WTC11 (cell line): ENCODE results near the gene SDF4. TPM values are rescaled to one million over a fixed set of nuclear protein-coding genes. Genes with fewer than 3 reads are reported as not detected.

ENCODE experiments used
- ATAC-seq: fragments of 200-7000 bp; cut with Tn5 transposase; 2 replicates; pipeline ENCODE4 v1.10.0; 2021; ENCODE audit warnings: mild to moderate bottlenecking, moderate library complexity
- CTCF ChIA-PET: fragments of 300-600 bp; sonication (Branson Sonifier 250); formaldehyde crosslinking; loops from one replicate; lab custom pipeline; 2021; ENCODE audit warnings: antibody characterized with exemption; lab: Charles Lee
- POLR2A ChIA-PET: fragments of 350-600 bp; sonication (Branson Sonifier 250); formaldehyde crosslinking; loops from one replicate; lab custom pipeline; 2021; ENCODE audit warnings: antibody characterized with exemption; lab: Charles Lee
- DNase-seq: peaks from one replicate; pipeline ENCODE4 v3.0.0; 2021; ENCODE audit warnings: low spot score
- H3K27ac Mint-ChIP-seq: 2 replicates; pipeline ENCODE4 v1.8.0; 2021; ENCODE audit warnings: mixed read lengths
- H3K27me3 Mint-ChIP-seq: 2 replicates; pipeline ENCODE4 v1.8.0; 2021; ENCODE audit warnings: low read depth, mild to moderate bottlenecking, moderate library complexity, mixed read lengths
- H3K36me3 Mint-ChIP-seq: 2 replicates; pipeline ENCODE4 v1.8.0; 2021; ENCODE audit warnings: mixed read lengths
- H3K4me1 Mint-ChIP-seq: 2 replicates; pipeline ENCODE4 v1.8.0; 2022; ENCODE audit warnings: mixed read lengths
- H3K4me3 Mint-ChIP-seq: 2 replicates; pipeline ENCODE4 v1.8.0; 2021; ENCODE audit warnings: mild to moderate bottlenecking, moderate library complexity, mixed read lengths
- H3K9me3 Mint-ChIP-seq: 2 replicates; pipeline ENCODE4 v1.8.0; 2021; ENCODE audit warnings: mixed read lengths
- NR2C2 ChIP-seq: sonication (generic); formaldehyde crosslinking; IDR thresholded peaks from 2 replicates; pipeline ENCODE4 v1.8.0; 2022; ENCODE audit warnings: mild to moderate bottlenecking, missing genetic modification reagents
- NR3C1 ChIP-seq: sonication (generic); formaldehyde crosslinking; conservative IDR thresholded peaks from 2 replicates; pipeline ENCODE4 v1.8.1; 2023; ENCODE audit warnings: low read depth, mild to moderate bottlenecking, missing genetic modification reagents
- SP1 ChIP-seq: sonication (generic); formaldehyde crosslinking; conservative IDR thresholded peaks from 2 replicates; pipeline ENCODE4 v1.8.1; 2022; ENCODE audit warnings: missing genetic modification reagents
- ZNF138 ChIP-seq: sonication (generic); formaldehyde crosslinking; conservative IDR thresholded peaks from 2 replicates; pipeline ENCODE4 v1.8.1; 2022; ENCODE audit warnings: mild to moderate bottlenecking, moderate library complexity, missing genetic modification reagents
- ZNF423 ChIP-seq: fragments of 250-450 bp; sonication (Bioruptor Pico); IDR thresholded peaks from 2 replicates; pipeline ENCODE4 v2.1.2; 2022; ENCODE audit warnings: mild to moderate bottlenecking, moderate library complexity
- total RNA-seq: library from RNA; stranded (reverse); gene quantifications from 3 replicates; pipeline ENCODE4 v1.2.3, GENCODE V29; 2021
- TF ChIP-seq, protein P1 (sequence below): sonication (generic); formaldehyde crosslinking; IDR thresholded peaks from 2 replicates; pipeline ENCODE4 v1.8.0; 2023; ENCODE audit warnings: missing genetic modification reagents, mild to moderate bottlenecking, borderline replicate concordance
- TF ChIP-seq, protein P2 (sequence below): sonication (generic); formaldehyde crosslinking; IDR thresholded peaks from 2 replicates; pipeline ENCODE4 v1.8.0; 2022; ENCODE audit warnings: missing genetic modification reagents
- TF ChIP-seq, protein P3 (sequence below): sonication (generic); formaldehyde crosslinking; IDR thresholded peaks from 2 replicates; pipeline ENCODE4 v1.8.0; 2022; ENCODE audit warnings: mild to moderate bottlenecking, missing genetic modification reagents
- TF ChIP-seq, protein P4 (sequence below): fragments of 250-450 bp; sonication (Bioruptor Pico); IDR thresholded peaks from 2 replicates; pipeline ENCODE4 v1.8.0; 2021; ENCODE audit warnings: mild to moderate bottlenecking
- TF ChIP-seq, protein P5 (sequence below): fragments of 250-450 bp; sonication (Bioruptor Pico); IDR thresholded peaks from 2 replicates; pipeline ENCODE4 v1.9.0; 2021; ENCODE audit warnings: mild to moderate bottlenecking
- TF ChIP-seq, protein P6 (sequence below): sonication (generic); formaldehyde crosslinking; IDR thresholded peaks from 2 replicates; pipeline ENCODE4 v1.8.1; 2023; ENCODE audit warnings: mild to moderate bottlenecking, missing genetic modification reagents
- TF ChIP-seq, protein P7 (sequence below): sonication (generic); formaldehyde crosslinking; IDR thresholded peaks from 2 replicates; pipeline ENCODE4 v1.8.0; 2023; ENCODE audit warnings: mild to moderate bottlenecking, missing genetic modification reagents

SDF4 gene
- total RNA-seq, 1 experiment from 2014 or later: 101 TPM

DNA sequence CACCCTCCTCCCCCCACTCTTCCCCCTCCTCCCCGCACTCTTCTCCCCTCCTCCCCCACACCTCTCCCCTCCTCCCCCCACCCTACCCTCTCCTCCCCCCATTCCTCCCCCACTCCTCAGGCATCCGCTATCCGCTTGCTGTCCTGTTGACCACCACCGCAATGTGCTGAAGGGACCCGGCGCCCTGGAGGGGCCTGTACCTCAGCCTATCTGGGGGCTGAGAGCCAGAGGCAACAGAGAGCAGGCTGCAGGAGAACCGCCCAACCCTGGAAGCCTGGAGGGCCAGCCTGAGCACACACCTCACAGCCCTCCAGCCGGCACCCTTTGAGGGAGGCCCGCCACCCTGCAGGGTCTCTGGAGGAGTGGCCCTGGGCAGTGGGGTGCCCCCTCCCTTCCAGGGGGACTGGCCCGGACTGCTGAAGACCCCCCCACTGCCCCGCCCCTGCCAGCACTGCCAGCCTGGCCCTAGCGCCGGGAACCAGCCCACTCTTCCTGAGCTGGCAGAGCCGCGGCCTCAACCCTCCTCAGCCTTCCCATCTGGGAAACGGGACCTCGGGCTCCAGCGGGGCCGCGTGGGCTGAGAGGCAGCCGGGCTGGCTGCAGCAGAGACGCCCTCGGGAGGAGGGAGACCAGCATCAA lies 13.5 kb upstream of the SDF4 start (continued):
- TF ChIP-seq, protein P1, sequence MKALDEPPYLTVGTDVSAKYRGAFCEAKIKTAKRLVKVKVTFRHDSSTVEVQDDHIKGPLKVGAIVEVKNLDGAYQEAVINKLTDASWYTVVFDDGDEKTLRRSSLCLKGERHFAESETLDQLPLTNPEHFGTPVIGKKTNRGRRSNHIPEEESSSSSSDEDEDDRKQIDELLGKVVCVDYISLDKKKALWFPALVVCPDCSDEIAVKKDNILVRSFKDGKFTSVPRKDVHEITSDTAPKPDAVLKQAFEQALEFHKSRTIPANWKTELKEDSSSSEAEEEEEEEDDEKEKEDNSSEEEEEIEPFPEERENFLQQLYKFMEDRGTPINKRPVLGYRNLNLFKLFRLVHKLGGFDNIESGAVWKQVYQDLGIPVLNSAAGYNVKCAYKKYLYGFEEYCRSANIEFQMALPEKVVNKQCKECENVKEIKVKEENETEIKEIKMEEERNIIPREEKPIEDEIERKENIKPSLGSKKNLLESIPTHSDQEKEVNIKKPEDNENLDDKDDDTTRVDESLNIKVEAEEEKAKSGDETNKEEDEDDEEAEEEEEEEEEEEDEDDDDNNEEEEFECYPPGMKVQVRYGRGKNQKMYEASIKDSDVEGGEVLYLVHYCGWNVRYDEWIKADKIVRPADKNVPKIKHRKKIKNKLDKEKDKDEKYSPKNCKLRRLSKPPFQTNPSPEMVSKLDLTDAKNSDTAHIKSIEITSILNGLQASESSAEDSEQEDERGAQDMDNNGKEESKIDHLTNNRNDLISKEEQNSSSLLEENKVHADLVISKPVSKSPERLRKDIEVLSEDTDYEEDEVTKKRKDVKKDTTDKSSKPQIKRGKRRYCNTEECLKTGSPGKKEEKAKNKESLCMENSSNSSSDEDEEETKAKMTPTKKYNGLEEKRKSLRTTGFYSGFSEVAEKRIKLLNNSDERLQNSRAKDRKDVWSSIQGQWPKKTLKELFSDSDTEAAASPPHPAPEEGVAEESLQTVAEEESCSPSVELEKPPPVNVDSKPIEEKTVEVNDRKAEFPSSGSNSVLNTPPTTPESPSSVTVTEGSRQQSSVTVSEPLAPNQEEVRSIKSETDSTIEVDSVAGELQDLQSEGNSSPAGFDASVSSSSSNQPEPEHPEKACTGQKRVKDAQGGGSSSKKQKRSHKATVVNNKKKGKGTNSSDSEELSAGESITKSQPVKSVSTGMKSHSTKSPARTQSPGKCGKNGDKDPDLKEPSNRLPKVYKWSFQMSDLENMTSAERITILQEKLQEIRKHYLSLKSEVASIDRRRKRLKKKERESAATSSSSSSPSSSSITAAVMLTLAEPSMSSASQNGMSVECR (CRISPR knock-in tag): no peak
- TF ChIP-seq ZNF423 (CRISPR knock-in tag) (no peak), SP1 (CRISPR knock-in tag) (no peak), NR3C1 (CRISPR knock-in tag) (no peak), NR2C2 (CRISPR knock-in tag) (no peak)

DNA sequence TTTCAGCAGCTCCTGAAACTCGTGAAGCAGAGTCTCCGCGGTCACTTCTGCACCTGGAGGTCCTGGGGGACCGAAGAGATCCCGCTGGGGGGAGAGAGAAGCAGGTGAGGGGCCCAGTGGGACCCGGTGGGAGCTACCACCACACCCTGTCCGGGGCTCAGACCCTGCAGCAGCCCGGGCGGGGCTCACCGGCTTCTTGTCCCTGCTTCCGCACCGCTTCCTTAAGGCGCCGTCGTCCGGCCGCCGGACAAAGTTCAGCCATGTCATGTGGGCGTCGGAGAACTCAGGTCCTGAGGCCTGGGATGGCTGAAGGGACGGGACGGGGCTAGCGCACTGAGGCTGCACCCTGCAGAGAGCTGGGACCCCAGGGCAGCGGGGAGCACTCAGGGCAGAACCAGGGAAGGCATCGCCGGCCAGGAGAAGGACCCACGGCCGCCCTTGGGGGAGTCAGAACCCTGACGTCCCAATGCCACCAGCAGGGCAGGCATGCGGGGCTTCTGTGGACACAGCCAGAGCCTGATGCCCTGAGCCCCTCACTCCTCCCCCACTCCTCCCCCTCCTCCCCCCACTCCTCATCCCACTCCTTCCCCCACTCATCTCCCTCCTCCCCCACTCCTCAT lies 12.5 kb upstream of the SDF4 start:
- H3K36me3 Mint-ChIP-seq: no peaks in the 10 kb centered on the region
- H3K9me3 Mint-ChIP-seq: no peaks in the 10 kb centered on the region
- ChIA-PET CTCF (interaction anchor here (0.8 kb wide), 1 partner anchor 48 kb away, joined by 3 read pairs; no protein-coding TSS in a partner anchor), POLR2A (no interaction called here)
- DNase-seq (no peak), ATAC-seq (no peak)
- no peaks in the 10 kb centered on the region for H3K4me1 Mint-ChIP-seq
- no peak overlapping the region for H3K27ac Mint-ChIP-seq
- H3K4me3 Mint-ChIP-seq: no peak overlapping the region
- H3K27me3 Mint-ChIP-seq: no peaks in the 10 kb centered on the region
- TF ChIP-seq, protein P2, sequence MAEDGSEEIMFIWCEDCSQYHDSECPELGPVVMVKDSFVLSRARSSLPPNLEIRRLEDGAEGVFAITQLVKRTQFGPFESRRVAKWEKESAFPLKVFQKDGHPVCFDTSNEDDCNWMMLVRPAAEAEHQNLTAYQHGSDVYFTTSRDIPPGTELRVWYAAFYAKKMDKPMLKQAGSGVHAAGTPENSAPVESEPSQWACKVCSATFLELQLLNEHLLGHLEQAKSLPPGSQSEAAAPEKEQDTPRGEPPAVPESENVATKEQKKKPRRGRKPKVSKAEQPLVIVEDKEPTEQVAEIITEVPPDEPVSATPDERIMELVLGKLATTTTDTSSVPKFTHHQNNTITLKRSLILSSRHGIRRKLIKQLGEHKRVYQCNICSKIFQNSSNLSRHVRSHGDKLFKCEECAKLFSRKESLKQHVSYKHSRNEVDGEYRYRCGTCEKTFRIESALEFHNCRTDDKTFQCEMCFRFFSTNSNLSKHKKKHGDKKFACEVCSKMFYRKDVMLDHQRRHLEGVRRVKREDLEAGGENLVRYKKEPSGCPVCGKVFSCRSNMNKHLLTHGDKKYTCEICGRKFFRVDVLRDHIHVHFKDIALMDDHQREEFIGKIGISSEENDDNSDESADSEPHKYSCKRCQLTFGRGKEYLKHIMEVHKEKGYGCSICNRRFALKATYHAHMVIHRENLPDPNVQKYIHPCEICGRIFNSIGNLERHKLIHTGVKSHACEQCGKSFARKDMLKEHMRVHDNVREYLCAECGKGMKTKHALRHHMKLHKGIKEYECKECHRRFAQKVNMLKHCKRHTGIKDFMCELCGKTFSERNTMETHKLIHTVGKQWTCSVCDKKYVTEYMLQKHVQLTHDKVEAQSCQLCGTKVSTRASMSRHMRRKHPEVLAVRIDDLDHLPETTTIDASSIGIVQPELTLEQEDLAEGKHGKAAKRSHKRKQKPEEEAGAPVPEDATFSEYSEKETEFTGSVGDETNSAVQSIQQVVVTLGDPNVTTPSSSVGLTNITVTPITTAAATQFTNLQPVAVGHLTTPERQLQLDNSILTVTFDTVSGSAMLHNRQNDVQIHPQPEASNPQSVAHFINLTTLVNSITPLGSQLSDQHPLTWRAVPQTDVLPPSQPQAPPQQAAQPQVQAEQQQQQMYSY (CRISPR knock-in tag): no peak
- TF ChIP-seq, protein P3, sequence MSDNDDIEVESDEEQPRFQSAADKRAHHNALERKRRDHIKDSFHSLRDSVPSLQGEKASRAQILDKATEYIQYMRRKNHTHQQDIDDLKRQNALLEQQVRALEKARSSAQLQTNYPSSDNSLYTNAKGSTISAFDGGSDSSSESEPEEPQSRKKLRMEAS (CRISPR knock-in tag): no peak
- TF ChIP-seq, protein P4, sequence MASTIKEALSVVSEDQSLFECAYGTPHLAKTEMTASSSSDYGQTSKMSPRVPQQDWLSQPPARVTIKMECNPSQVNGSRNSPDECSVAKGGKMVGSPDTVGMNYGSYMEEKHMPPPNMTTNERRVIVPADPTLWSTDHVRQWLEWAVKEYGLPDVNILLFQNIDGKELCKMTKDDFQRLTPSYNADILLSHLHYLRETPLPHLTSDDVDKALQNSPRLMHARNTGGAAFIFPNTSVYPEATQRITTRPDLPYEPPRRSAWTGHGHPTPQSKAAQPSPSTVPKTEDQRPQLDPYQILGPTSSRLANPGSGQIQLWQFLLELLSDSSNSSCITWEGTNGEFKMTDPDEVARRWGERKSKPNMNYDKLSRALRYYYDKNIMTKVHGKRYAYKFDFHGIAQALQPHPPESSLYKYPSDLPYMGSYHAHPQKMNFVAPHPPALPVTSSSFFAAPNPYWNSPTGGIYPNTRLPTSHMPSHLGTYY (CRISPR knock-in tag): no peak
- TF ChIP-seq, protein P1 (CRISPR knock-in tag): no peak
- TF ChIP-seq, protein P5, sequence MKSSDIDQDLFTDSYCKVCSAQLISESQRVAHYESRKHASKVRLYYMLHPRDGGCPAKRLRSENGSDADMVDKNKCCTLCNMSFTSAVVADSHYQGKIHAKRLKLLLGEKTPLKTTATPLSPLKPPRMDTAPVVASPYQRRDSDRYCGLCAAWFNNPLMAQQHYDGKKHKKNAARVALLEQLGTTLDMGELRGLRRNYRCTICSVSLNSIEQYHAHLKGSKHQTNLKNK (CRISPR knock-in tag): no peak
- TF ChIP-seq ZNF138 (CRISPR knock-in tag): no peak
- TF ChIP-seq, protein P6, sequence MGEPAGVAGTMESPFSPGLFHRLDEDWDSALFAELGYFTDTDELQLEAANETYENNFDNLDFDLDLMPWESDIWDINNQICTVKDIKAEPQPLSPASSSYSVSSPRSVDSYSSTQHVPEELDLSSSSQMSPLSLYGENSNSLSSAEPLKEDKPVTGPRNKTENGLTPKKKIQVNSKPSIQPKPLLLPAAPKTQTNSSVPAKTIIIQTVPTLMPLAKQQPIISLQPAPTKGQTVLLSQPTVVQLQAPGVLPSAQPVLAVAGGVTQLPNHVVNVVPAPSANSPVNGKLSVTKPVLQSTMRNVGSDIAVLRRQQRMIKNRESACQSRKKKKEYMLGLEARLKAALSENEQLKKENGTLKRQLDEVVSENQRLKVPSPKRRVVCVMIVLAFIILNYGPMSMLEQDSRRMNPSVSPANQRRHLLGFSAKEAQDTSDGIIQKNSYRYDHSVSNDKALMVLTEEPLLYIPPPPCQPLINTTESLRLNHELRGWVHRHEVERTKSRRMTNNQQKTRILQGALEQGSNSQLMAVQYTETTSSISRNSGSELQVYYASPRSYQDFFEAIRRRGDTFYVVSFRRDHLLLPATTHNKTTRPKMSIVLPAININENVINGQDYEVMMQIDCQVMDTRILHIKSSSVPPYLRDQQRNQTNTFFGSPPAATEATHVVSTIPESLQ (CRISPR knock-in tag): no peak
- TF ChIP-seq, protein P7, sequence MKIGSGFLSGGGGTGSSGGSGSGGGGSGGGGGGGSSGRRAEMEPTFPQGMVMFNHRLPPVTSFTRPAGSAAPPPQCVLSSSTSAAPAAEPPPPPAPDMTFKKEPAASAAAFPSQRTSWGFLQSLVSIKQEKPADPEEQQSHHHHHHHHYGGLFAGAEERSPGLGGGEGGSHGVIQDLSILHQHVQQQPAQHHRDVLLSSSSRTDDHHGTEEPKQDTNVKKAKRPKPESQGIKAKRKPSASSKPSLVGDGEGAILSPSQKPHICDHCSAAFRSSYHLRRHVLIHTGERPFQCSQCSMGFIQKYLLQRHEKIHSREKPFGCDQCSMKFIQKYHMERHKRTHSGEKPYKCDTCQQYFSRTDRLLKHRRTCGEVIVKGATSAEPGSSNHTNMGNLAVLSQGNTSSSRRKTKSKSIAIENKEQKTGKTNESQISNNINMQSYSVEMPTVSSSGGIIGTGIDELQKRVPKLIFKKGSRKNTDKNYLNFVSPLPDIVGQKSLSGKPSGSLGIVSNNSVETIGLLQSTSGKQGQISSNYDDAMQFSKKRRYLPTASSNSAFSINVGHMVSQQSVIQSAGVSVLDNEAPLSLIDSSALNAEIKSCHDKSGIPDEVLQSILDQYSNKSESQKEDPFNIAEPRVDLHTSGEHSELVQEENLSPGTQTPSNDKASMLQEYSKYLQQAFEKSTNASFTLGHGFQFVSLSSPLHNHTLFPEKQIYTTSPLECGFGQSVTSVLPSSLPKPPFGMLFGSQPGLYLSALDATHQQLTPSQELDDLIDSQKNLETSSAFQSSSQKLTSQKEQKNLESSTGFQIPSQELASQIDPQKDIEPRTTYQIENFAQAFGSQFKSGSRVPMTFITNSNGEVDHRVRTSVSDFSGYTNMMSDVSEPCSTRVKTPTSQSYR: no peak
